ENCODE data around the gene PYDC1. TPM values are rescaled to one million over a fixed set of nuclear protein-coding genes. Genes with fewer than 3 reads are reported as not detected.
"Not testable (repeated sequence)": the region's sequence is repeated elsewhere in the genome, so short reads cannot be mapped to it uniquely, and the experiment has no call there.

PYDC1 gene
- total RNA-seq, 1 donor from 2014 or later: not detected

DNA sequence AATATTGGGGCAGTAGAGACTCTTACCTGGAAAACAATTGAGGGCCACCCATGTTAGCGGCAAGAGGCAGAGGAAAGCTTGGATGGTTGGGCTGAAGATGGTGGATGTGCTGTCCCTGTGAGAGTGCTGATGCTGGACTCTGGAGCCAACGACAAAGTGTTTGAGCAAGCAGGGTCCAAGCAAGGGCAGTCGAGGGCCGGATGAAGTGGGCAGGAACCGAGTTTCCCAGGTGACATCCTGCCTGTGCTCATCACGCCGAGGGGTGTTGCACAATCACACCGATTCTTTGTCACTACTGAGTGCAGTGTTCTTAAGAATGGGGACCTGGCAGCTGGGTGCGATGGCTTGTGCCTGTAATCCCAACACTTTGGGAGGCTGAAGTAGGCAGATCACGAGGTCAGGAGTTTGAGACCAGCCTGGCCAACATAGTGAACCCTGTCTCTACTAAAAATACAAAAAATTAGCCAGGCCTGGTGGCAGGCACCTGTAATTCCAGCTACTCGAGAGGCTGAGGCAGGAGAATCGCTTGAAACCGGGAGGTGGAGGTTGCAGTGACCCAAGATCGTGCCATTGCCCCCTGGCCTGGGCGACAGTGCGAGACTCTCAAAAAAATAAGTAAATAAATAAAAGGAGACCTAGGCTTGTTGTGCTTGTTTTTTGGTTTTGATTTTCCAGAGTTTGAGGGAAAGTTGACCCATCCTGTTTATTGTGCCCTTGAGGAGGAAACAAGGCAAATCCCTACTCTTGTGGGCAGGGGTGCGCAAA lies 20.4 kb downstream of the PYDC1 start:
- no peak for DNase-seq (ENCODE audit: low spot score)

DNA sequence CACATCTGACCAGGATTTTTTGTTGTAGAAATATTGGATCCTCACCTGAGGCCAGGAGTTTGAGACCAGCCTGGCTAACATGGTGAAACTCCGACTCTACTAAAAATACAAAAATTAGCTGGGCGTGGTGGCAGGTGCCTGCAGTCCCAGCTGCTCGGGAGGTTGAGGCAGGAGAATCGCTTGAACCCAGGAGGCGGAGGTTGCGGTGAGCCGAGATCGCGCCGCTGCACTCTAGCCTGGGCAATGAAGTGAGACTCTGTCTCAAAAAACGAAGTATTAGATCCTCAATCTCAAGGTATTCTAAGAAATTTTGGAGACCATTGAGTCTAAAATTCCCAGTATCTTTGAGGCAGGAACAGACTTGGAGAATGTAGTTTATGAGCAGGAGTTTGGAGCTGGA lies 21.1 kb downstream of the PYDC1 start:
- DNase-seq (ENCODE audit: low spot score): not testable (repeated sequence)

DNA sequence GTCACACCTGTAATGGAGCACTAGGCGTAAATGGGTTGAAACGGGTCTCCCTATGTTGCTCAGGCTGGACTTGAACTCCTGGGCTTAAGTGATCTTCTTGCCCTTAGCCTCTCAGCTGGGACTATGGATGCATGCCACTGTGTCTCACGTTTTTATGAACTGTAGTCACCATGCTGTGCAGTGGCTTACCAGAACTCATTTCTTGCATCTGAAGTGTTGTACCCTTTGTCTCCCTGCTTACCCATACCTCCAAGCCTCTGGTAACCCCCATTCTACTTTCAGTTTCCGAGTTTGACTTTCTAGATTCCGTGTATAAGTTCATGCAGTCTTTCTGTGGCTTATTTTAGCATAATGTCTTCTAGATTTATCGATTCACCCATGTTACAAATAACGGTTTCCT lies 22.0 kb downstream of the PYDC1 start:
- DNase-seq (ENCODE audit: low spot score): no peak

DNA sequence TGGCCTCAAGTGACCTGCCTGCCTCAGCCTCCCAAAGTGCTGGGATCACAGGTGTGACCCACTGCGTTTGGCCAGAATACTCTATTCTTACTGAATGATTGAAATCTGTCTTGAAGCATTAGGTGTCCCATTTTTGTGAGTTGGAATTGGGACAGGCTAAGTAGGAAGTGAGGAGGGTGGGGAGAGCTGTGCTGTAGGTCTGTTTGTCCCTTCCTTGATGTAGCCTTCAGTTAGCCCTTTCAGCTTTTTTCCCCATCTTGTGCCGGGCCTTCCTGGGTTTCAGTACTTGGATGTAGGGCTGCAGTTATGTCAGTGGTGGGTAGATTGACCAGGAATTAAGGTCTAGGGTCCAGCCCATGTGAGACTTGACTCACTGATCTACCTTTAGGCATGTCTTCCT lies 23.1 kb downstream of the PYDC1 start:
- no peak for DNase-seq (ENCODE audit: low spot score)

DNA sequence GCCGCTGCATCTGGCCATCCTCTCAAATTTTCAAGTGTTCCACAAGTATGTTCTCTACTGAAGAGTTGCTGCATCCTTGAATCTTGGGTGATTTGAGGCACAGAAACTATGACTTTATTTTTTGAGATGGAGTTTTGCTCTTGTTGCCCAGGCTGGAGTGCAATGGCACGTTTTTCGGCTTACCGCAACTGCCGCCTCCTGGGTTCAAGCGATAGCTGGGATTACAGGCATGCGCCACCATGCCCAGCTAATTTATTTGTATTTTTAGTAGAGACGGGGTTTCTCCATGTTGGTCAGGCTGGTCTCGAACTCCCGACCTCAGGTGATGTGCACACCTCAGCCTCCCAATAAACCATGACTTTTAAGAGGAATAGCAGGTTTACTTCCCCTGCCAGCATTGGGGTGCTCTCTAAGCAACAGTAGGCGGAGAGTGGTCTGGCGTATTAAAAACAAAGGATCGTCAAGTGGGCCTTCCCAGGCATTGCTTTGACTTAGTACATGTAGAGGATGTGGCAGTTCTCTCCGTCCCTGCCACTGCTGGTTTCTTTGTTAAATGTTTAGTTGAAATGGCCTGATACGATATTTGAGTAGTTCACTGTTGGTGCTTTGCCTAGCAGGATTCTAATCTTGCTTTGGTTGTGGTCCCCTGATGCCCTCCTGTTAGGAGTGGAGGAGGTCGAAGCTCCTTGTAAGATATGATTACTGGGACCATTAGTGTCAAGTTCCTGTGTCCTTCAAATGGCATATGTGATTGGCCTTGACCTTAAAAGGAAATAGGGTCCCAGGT lies 23.9 kb downstream of the PYDC1 start:
- no peak for DNase-seq (ENCODE audit: low spot score)

DNA sequence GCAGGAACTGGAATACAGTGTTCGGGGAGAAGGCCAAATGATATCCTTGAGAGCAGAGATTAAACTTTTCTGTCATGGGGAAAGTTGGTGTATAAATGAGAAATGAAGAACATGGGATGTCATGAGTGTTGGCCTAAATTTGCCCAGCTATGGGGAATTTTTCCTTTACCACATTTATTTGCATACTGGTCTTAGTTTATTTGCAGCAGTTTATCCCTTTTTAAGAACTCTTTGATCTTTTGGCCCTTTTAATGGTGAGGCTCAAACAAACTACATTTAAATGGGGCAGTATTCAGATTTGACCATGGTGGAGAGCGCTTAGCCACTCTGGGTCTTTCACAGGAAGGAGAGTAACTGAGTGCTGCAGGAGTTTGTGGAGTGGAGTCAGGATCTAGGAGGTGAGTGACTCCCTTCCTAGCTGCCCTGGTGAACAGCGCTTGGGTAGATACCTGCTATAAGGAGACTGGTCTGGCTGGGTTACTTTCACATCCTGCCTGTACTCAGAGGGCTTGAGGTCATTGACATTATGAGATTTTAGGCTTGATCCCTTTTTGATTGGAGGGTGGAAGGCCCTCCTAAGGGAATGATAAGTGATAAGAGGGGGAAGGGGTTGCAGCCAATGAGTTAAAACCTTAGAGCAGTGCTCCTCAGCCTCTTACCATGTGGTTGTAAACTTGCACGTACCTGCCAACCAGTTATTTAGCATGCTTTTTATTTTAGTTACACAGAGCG lies 25.1 kb downstream of the PYDC1 start:
- DNase-seq (ENCODE audit: low spot score): no peak

DNA sequence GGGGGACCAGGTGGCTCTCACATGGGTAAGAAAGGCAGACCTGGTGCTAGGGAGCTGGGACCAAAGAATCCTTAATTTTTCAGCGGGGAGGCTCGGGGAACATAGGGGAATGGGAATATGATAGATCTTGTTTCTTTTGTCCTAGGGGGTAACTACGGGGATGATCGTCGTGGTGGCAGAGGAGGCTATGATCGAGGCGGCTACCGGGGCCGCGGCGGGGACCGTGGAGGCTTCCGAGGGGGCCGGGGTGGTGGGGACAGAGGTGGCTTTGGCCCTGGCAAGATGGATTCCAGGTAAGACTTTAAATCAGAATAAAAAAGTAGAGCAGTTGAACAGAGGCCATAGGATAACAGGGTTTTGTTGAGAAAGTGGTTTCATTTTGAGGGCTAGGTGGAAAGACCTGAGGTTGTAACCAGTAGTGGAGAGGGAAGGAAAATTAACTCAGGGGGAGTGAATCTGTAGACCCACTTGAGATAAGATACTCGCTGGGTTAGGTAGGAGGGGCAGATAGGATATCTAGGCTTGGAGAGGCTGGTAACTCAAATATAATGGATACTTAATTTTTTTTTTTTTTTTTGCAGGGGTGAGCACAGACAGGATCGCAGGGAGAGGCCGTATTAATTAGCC lies 26.0 kb downstream of the PYDC1 start:
- no peak for DNase-seq (ENCODE audit: low spot score)

DNA sequence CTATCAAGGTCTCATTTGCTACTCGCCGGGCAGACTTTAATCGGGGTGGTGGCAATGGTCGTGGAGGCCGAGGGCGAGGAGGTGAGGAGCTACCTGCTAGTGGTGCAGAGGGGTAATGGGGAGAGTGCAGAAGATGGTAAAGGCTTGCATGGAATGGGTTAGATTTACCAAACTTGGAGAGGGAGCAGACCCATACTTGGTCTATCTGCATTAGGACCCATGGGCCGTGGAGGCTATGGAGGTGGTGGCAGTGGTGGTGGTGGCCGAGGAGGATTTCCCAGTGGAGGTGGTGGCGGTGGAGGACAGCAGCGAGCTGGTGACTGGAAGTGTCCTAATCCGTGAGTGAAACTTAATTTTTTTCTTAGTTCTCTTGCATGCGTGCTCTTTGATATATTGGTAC lies 26.9 kb downstream of the PYDC1 start:
- DNase-seq (ENCODE audit: low spot score): no peak

DNA sequence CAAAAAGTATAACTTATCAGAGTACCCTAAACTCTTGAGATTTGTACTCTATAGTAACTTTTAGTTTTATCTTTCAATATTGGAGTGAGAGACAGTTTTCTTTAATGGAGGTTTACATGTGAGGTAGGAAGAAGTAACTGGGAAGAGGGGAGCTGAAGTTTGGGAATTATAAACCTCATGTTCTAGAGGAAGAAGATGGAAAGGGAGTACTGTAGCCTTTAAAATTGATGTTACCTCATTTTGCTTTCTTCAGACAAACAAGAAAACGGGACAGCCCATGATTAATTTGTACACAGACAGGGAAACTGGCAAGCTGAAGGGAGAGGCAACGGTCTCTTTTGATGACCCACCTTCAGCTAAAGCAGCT lies 27.5 kb downstream of the PYDC1 start:
- DNase-seq (ENCODE audit: low spot score): no peak

DNA sequence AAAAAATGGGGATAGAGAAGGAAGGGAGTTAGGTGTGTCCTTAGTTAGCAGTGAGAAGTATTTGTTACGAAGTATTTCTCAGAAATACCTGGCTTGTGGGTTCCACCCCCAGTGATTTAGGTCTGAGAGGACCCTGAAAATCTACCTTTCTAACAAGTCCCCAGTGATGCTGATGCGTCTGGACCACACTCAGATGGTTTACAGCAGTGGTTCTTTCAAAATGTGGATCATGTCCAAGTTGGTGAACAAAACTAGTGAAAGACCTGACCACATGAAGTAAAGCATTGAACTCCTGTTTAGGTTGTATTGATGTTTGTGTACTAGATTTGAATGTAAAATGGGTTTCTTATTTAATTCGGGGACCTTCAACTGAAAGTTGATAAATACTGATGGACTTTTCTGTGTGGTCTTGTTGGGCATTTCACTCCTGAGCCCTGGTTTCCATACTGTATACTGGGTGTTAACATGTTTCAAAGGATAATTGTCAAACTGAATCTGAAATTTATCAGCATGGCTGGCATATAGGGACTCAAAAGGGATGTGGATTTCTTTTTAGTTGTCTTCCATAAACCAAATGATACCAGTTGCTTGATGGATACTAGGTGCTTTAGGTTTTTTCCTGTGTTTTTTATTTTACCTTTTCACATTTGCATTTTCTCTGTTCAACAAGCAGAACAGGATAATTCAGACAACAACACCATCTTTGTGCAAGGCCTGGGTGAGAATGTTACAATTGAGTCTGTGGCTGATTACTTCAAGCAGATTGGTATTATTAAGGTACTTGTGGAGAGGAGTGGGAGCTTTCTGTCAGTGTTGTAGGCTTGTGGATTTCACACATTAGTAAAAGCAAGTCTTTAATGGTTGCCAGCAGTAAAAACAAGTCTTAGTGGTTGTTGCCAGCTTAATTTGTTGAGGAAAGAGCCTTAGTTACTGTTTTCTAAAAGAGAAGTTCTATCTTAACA lies 28.2 kb downstream of the PYDC1 start:
- no peak for DNase-seq (ENCODE audit: low spot score)

DNA sequence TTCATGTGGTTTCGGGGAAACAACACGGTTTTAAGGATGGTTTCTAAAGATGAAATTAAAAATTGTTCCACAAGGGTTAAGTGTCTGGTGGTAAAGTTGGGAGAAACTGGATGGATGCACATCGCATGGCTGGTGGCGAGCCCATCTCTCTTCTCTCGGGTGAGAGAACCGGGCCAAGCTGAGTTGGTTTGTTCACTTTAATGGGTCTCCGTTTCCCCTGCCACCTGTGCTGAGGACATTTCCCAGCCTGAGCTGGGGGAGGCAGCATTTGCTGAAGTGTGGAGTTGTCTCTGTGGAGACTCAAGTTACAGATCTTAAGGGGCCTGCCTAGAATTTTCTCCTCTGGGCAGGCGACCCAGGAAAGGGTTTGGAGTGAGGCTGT lies 29.1 kb downstream of the PYDC1 start:
- no peak for DNase-seq (ENCODE audit: low spot score)

DNA sequence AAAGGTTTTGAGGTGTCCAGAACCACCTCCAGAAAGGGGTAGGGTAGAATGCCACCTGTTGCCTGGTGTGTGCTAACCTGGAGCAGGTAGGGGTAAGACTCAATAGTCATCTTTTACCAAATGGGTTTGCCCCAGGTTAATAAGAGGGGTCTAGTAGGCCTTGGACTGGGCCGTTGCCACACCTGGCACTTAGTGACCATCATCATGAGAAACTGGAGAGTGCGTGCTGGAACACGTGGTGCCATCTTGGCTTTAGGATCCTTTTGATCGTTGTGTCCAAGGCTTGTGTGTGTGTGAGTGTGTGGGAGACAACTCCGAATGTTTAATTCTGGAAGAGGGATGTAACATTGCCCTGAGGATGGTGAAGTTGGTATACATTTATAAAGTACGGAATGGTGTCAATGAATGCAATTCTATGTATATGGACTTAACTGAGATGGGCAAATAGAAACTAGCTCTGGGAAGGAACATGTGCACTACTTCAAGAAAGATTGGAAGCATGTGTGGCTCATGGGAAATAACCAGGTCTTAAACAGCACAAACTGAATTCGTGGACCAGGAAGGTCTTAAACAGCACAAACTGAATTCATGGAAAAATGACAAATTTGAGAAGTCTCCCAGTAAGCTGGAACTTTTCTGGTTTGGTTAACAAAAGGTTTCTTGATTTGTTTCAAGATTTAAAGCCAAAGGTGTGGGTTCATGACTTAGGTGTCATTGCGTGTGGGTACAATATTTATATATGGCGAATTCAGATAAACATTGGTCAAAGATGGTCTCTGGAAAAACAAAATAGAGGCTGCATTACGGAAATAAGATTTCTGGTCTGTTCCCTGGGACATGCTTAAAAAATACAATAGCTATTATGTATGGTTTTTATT lies 29.8 kb downstream of the PYDC1 start:
- DNase-seq (ENCODE audit: low spot score): no peak

DNA sequence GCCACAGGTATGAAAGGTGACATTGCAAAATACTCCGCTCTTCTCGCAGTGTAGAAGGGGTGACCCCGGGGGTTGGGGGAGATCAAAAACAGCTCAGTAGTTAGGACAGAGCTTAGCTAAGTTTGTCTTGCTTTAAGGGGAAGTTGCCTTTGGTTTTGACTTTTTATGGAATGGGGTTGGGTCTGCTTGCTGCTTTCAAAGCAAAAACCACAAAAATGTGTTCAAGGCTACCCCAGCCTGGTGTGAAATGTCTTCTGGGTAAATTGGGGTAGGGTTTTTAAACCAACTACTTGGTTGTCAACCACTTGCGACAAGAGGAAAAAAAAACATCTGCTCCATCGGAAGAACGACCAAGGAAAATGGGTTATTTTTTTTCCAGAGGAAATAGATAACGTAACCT lies 30.8 kb downstream of the PYDC1 start:
- DNase-seq (ENCODE audit: low spot score): no peak

DNA sequence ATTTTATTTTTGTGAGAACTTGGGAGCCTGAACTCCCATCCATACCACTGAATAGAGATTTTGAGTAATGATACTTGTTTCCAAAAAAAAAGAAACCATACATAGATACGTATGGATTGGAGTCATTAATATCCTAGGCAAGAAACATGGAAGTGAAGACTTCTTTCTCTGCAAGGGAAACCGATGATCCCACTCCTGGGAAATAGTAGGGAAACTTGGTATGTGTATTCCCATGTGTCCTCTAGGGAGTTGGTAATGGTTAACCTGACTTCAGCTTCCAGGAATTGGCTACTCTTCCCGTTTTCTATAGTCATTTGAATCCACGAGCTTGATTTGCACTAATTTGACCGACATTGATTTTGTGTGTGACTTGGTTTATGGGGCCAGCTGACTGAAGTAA lies 31.6 kb downstream of the PYDC1 start:
- DNase-seq (ENCODE audit: low spot score): no peak

DNA sequence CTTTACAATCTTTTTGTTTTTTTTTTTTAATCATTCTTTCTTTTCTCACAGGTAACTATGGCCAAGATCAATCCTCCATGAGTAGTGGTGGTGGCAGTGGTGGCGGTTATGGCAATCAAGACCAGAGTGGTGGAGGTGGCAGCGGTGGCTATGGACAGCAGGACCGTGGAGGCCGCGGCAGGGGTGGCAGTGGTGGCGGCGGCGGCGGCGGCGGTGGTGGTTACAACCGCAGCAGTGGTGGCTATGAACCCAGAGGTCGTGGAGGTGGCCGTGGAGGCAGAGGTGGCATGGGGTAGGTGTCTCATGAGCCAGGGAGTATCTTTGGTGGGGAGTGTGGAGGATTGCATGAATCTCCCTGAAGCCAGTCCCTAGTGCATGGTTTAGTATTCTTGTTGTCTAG lies 32.0 kb downstream of the PYDC1 start:
- no peak for DNase-seq (ENCODE audit: low spot score)

DNA sequence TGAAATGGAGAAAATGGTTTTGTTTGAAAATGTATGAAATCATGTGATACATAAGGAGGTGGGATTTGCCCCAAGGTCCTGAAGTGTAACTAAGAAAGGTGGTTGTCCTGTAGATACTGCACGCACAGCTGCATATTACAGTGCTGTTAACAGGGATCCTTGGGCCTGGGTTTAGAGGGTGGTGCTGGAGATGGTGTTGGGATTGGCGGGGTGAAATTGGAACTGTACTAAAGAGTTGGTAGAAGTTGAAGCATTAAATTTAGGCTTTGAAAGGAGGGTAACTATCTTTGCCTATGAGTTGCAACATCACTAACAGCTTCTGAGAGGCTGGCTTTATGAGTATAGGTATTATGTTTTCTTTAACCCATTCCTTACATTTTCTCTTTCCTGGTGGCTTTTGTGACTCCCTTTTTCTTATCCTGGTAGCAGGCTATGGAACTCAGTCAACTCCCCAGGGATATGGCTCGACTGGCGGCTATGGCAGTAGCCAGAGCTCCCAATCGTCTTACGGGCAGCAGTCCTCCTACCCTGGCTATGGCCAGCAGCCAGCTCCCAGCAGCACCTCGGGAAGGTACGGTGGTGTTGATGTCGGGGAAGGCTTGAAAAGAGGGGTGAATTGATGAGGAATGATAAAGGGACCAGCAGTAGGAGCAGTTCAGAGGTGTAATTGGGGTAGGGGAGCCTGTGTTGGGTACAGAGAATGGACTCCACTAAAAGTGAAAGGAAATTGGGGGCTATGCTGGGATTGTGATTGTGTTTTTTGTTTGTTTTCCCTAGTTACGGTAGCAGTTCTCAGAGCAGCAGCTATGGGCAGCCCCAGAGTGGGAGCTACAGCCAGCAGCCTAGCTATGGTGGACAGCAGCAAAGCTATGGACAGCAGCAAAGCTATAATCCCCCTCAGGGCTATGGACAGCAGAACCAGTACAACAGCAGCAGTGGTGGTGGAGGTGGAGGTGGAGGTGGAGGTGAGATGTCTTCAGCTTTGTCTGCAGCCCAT lies 33.2 kb downstream of the PYDC1 start:
- DNase-seq (ENCODE audit: low spot score): no peak

DNA sequence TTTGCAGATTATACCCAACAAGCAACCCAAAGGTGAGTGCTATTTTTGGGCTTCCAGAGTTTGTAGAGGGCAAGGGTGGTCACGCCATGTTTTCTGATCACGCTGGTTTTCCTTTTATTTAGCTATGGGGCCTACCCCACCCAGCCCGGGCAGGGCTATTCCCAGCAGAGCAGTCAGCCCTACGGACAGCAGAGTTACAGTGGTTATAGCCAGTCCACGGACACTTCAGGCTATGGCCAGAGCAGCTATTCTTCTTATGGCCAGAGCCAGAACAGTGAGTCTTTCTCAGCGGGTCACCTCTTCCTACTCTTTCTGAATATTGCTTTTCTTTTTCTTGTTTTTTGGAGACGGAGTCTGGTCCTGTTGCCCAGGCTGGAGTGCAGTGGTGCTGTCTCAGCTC lies 34.5 kb downstream of the PYDC1 start:
- no peak for DNase-seq (ENCODE audit: low spot score)

DNA sequence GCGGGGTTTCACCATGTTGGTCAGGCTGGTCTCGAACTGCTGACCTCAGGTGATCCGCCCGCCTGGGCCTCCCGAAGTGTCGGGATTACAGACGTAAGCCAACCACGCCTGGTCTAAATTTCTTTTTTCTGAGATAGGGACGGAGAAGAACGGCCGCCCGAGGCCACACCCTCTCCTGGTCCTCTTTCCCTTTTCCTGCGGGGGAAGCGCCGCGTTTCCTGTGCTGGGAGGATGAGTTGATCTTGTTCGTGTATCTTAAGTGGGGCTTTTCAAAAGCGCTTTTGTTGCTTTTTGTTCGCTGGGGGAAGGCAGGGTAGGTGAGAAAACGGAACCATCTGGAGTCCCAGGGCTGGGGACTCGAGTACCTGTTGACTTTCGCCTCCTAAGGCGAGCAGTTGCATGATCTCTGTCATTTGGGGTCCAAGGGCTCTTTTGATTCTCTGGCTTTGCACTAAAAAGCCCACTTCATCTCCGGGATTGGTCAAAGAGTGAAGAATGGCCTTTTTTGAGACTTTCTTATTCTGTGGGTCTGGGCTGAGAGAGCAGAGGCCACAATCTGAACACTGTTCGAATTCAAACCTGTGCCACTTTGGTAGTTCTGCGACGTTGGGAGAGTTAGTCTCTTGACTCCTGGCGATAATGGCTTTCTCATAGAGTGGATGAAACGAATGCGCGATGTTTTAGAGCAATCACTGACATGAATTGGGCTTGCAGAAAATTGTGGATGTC lies 35.7 kb downstream of the PYDC1 start:
- peak; percentile 19 for DNase-seq (ENCODE audit: low spot score)

All from mucosa of gallbladder (tissue), 1 donor.